DMS 273 (cell line): ENCODE results near the gene MACROD2.

ENCODE experiments used
- DNase-seq: peaks from one replicate; lab custom pipeline; 2025; ENCODE audit not compliant: unreplicated experiment; lab: John Stamatoyannopoulos, UW

MACROD2 gene

DNA sequence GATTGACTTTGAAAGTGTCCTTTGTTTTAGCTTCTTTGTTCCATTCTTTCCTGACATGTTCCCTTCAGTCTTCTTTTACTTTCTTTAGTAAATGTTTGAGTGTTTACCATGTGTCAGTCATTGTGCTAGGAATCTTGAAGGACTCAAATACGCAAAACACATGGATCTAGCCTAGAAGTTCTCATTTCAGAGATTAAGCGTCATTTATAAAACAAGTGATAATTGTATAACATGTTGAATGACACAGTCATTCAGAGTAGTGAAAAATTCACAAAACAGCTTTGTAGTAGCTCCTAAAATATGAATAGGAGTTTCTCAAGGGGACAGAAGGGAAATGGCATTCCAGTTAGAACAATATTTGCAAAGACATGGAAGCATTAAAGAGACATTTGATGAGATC, 66.9 kb downstream of the MACROD2 start:
- no peak for DNase-seq

DNA sequence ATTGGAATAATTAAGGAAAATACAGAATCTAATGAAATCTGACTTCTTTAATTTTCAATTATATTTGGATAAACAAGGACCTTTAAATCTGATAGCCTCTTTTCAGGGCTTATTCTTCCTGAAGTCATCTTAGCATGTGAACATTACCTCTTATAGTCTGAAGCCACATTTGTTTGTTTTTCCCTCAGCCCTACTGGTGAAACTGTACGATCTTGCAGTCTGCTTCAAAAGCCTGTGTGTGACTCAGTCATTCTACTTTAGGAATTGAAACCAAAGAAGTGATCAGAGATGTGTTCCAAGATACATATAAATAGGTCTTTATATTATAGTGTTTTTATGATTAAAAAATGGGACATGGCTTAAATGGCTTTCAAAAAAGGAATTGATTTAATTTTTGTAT, 67.5 kb downstream of the MACROD2 start:
- DNase-seq = no peak

DNA sequence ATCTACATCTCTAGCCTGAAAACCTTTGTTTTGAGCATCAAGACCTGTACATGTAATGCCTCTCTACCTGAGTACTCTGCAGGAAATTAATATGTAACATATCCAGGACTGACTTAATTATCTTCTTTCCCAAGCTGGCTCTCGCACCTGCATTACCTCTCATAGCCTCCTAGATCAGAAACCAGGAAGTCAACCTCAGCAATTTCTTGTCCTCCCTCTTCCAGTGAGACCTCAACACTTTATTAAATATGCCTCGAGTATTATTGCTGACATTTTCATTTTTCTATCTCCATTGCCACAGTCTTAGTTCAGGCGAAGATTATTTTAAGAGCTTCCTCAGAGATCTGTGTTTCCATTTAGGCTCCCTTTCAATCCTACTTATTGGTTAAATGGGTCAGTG, 69.0 kb downstream of the MACROD2 start:
- no peak for DNase-seq

- no peak for DNase-seq
Observed at GRCh38 chr20:14064921-14065320, 69.6 kb downstream of the MACROD2 start.

- no peak for DNase-seq
Observed at GRCh38 chr20:14065774-14066173, 70.5 kb downstream of the MACROD2 start.

DNA sequence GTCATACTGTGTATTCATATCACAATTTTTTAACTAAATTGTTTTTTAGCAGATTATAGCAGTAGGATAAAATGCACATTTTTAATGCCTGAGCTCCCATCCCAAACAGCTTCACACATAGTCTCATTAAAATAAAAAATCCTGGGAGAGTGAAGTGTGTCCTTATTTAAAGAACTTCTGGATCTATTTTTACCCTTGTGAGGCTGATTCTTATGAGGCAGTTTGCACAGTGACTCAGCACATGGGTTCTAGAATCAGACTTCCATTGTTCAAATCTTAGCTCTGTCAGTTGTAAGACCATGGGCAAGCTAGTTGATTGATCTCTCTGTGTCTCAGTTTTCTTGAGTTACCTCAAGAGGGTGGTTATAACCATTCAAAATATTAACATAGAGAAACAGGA, 72.3 kb downstream of the MACROD2 start:
- no peak for DNase-seq

DNA sequence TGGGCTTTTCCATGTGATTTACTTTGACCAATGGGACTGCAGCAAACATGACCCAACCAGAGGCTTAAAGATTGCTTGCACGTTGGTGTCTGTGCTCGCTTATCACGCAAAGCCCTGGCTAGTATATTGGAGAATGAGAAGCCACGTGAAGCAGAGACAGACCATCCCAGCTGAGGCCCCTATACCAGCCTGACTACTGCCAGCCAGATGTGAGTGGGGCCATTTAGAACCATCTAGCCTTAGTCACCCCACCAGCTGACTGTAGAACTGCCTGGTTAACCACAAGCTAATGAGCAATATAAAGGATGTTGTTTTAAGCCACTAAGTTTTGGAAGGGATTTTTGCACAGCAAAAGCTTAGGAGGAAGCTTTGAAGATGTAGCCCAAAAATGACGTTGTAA, 74.5 kb downstream of the MACROD2 start:
- no peak for DNase-seq

DNA sequence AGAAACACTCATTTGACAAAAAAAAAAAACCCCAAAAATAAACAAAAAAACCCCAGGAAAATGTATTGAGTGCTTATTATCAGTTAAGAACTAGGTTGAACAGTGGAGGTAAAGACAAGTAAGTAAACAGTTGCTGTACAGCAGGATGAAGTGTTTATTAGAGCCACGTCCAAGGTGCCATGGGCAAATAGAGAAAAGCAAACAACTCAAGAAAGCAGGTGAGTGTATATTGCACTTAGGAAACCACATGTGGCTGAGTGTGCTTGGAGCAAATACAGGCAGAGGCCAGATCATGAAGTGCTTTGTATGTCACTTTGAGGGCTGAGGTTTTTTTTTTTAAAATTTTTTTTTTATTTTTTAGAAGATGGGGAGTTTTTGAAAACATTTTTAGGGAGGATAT, 98.3 kb downstream of the MACROD2 start:
- no peak for DNase-seq

- DNase-seq = no peak
Observed at GRCh38 chr20:14098261-14098660, 102.9 kb downstream of the MACROD2 start.

- no peak for DNase-seq
Observed at GRCh38 chr20:14113416-14113815, 118.1 kb downstream of the MACROD2 start.

DNA sequence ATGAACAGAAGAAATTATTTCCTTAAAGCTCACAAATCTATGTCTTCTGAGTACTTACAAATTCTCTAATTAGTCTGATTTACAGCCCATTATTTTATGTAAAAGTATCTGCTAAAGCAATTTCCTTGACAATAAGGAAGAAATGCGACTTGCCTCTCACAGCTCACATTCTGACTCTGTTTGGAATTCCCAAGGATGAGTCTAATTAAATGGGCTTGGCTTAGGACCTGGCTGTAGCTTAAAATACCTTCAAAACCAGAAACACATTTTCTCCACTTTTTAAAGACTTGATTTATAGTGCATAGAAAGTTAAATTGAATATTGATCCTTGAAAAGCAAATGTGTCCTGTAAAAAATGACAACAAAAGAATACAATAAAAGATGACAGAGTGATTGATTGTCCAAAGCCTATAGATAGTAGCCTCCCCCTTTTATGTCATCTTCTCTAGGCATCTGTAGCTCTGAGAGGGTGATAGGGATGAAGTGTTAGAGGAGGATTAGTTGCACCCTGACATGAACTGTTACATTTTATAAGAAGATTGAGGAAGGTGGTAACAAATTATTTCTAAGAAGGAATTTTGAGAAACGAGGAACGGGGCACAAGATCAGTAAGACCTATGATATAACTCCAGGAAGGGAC, 118.9 kb downstream of the MACROD2 start:
- DNase-seq = no peak

- no peak for DNase-seq
Observed at GRCh38 chr20:14116037-14116436, 120.7 kb downstream of the MACROD2 start.

GRCh38 chr20:14117768-14118167, 122.5 kb downstream of the MACROD2 start:
- no peak for DNase-seq

- no peak for DNase-seq
Observed at GRCh38 chr20:14126856-14127255, 131.5 kb downstream of the MACROD2 start.

DNA sequence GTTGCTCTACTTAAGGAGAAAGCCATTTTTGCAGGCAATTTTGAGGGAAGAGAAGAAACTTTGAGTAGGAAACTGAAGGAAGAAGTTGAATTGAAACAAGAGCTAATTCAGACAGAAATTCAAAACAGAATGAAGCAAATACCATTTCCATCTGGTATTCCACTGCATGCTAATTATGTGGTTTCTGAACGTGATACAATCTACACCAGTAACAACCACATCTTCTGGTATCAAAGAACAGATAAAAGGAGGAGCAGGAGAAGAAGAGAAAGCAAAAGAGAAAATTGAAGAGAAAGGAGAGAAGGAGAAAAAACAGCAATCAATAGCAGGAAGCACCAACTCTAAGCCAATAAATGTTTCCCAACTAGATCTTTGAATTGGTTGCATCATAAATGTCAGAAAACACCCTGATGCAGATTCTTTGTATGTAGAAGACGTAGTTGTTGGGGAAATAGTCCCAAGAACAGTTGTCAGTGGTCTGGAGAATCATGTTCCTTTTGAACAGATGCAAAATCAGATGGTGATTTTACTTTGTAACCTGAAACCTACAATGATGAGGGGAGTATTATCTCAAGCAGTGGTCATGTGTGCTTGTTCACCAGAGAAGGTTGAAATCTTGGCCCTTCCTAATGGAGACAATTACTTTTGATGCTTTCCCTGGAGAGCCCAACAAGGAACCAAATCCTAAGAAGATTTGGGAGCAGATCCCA, 132.4 kb downstream of the MACROD2 start:
- DNase-seq = peak; percentile 70

- DNase-seq = no peak
Observed at GRCh38 chr20:14134004-14134403, 138.7 kb downstream of the MACROD2 start.

DNA sequence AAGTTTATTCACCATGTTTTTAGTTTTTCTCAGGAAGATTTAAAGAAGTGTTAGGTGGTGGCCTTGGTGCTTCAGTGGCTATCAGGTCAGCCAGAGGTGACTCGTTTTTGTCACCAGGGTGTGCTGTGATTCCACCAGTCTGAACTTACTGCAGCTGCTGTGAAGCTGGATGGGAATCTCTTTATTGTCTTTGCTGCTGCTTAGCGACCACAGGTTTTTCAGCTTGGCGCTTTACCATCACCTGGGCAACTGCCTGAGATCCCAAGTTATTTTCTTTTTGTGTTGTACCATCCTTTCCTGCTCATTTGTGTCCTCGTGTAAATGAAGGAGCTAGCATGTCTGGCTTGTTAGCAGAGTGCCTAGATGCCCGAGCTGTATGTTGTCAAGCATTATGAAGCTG, 146.9 kb downstream of the MACROD2 start:
- peak; percentile 78 for DNase-seq

DNA sequence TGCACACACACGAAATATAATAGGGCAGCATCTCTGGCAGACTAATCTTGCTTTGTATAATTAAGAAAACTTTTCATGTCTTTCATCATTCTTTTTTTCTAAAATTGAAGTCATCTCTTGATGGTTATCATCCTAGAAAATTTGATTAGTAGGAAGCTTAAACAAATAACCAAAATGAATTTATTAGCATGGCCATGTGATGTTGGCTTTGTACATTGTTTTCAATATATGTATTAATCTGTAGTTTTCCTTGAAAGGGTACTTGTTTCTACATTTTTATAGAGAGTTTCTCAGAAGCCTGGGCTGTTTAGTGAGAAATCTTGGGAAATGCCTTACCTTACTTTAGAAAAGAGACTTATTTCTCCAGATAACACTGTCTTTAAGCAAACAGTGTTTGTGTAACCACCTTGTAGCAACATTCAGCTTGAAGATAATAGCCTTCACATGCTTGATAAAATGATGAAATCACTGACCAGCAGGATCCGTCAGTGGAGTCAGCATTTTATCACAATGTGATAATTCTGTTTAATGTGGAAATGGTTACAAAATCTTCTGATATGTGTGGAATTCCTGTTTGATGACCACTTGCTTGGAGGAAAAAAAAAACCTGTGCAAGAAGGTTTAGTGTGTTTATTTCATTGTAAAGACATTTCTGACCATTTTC, 147.8 kb downstream of the MACROD2 start:
- DNase-seq = no peak

- DNase-seq = no peak
Observed at GRCh38 chr20:14148042-14148441, 152.7 kb downstream of the MACROD2 start.

GRCh38 chr20:14155361-14155760, 160.0 kb downstream of the MACROD2 start:
- no peak for DNase-seq

DNA sequence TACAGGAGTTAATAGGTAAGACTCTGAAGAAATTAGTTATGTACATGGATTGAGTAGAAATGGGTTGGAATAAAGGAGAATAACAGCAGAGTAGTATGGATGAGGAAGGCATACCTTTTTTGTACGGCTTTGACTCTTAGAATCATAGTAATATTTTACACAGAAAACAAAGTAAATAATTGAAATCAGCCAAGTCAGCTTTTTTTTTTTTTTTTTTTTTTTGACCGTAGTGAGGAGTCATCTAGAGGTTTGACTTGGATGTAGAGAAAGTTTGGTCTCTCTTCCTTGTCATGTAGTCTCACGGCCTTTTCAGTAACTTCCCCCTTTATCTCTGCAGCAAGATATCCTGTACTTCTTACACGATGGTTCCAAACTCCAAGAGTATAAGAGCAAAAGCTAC, 183.2 kb downstream of the MACROD2 start:
- DNase-seq = no peak

DNA sequence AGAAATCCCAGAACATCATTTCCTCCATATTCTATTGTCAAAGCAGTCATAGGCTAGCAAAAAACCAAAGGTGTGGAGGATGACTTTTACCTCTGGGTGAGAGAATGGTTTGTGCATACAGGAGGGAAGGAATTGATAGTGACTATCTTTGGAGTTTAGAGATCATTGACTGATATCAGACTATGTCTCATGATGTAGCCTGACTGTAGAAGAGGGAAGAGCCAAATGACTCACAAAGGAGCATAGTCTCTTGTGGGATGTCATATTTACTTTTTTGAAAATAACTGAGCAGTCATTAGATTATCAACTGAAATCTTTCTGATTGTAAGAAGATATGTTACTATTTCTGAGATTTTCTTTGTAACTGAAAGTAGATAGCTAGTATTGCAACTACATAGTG, 183.6 kb downstream of the MACROD2 start:
- no peak for DNase-seq
